Endometrial microvascular endothelial cells (primary cell): ENCODE results near the gene CRIP3. TPM values are rescaled to one million over a fixed set of nuclear protein-coding genes. Genes with fewer than 3 reads are reported as not detected.
"Not testable (repeated sequence)": the region's sequence is repeated elsewhere in the genome, so short reads cannot be mapped to it uniquely, and the experiment has no call there.

Source experiments
- in situ Hi-C: cut with HindIII; loops from 2 replicates; pipeline ENCODE4 v1.10.0; 2017; ENCODE audit warnings: low sequenced_read_pairs, low pct_unique_long_range_greater_than_20kb; ENCODE audit errors: inconsistent ontology term
- total RNA-seq: library from RNA; depleted of rRNA; stranded (reverse); fragments of >200 nt; gene quantifications from one replicate; pipeline ENCODE4 v1.2.3, GENCODE V29; 2015; ENCODE audit errors: inconsistent ontology term

Gene CRIP3
- total RNA-seq, 1 donor from 2014 or later = not detected

- in situ Hi-C loops = no loop called here
Measured at GRCh38 chr6:43310134-43310533, 1.5 kb upstream of the CRIP3 start.

- in situ Hi-C loops = no loop called here
Measured at GRCh38 chr6:43308990-43309477, 408 bp upstream of the CRIP3 start.

- in situ Hi-C loops = no loop called here
Measured at GRCh38 chr6:43307451-43308100, 1.1 kb downstream of the CRIP3 start.

- in situ Hi-C loops = no loop called here
Measured at GRCh38 chr6:43306086-43306485, 2.5 kb downstream of the CRIP3 start.

GRCh38 chr6:43304882-43305281 lies 3.7 kb downstream of the CRIP3 start:
- in situ Hi-C loops = no loop called here

- in situ Hi-C loops = no loop called here
Measured at GRCh38 chr6:43304361-43304760, 4.3 kb downstream of the CRIP3 start.

- in situ Hi-C loops = no loop called here
Measured at GRCh38 chr6:43303751-43304331, 4.8 kb downstream of the CRIP3 start.

GRCh38 chr6:43303006-43303405 lies 5.6 kb downstream of the CRIP3 start:
- in situ Hi-C loops = not testable (repeated sequence)

- in situ Hi-C loops = no loop called here
Measured at GRCh38 chr6:43302126-43302525, 6.5 kb downstream of the CRIP3 start.

GRCh38 chr6:43301081-43301870 lies 7.3 kb downstream of the CRIP3 start:
- in situ Hi-C loops = no loop called here

GRCh38 chr6:43299338-43300293 lies 9.0 kb downstream of the CRIP3 start:
- in situ Hi-C loops = no loop called here

GRCh38 chr6:43298565-43299337 lies 9.9 kb downstream of the CRIP3 start:
- in situ Hi-C loops = no loop called here

GRCh38 chr6:43297644-43298564 lies 10.7 kb downstream of the CRIP3 start, which contains the start of gene SLC22A7:
Gene SLC22A7, plus strand, starts transcription at chr6:43298260. Its CDS starts 99 bp downstream, at chr6:43298359.
- in situ Hi-C loops = no loop called here

GRCh38 chr6:43296780-43297497 lies 11.7 kb downstream of the CRIP3 start:
- in situ Hi-C loops = no loop called here

GRCh38 chr6:43295456-43295855 lies 13.2 kb downstream of the CRIP3 start:
- in situ Hi-C loops = no loop called here

GRCh38 chr6:43294536-43294935 lies 14.1 kb downstream of the CRIP3 start:
- in situ Hi-C loops = no loop called here
